Endothelial cell of umbilical vein (primary cell): ENCODE data around the gene SIAH3. TPM values are rescaled to one million over a fixed set of nuclear protein-coding genes. Genes with fewer than 3 reads are reported as not detected.

ENCODE experiments used
- BruUV-seq: library from RNA; stranded (reverse); fragments of 400-500 nt; replicated peaks from 2 replicates; lab custom pipeline; 2021; lab: Mats Ljungman, UMichigan
- CTCF ChIA-PET: fragments of 300-600, 350-600 bp; sonication (Branson Sonifier 250); formaldehyde crosslinking; loops from one replicate; lab custom pipeline; 2021; ENCODE audit warnings: antibody characterized with exemption, inconsistent platforms; lab: Charles Lee
- POLR2A ChIA-PET: fragments of 300-600, 350-600 bp; sonication (Branson Sonifier 250); formaldehyde crosslinking; loops from one replicate; lab custom pipeline; 2021; ENCODE audit warnings: antibody characterized with exemption, inconsistent platforms; lab: Charles Lee
- DNase-seq: peaks from one replicate; pipeline ENCODE4 v3.0.0-alpha.2; 2011; ENCODE audit warnings: low read depth, low spot score
- FAIRE-seq: peaks from 2 replicates; lab custom pipeline; 2011; peaks lifted over from hg19 to GRCh38; lab: Jason Lieb, UNC
- H2AFZ ChIP-seq: 2 replicates; pipeline ENCODE4 v1.6.0; 2012; ENCODE audit warnings: low read depth, low read length, control low read depth, inconsistent platforms
- H3K27ac ChIP-seq: 2 replicates; pipeline ENCODE4 v1.5.1; 2011; ENCODE audit warnings: low read depth, mild to moderate bottlenecking, control low read depth, low read length, moderate library complexity; ENCODE audit not compliant: insufficient read depth
- H3K27me3 ChIP-seq, 2 experiments: 2 replicates each; pipeline versions ENCODE4 v1.6.0 to v1.6.1; 2011; ENCODE audit warnings: low read length in 2 of 2, mixed read lengths in 1 of 2; ENCODE audit not compliant: control insufficient read depth in 2 of 2, insufficient read depth in 2 of 2
- H3K36me3 ChIP-seq, 2 experiments: 2 replicates in 1 of 2; 3 replicates in 1 of 2; pipeline ENCODE4 v1.5.1; 2011; ENCODE audit warnings: low read length in 2 of 2, mild to moderate bottlenecking in 1 of 2, moderate library complexity in 1 of 2; ENCODE audit not compliant: control insufficient read depth in 2 of 2, insufficient read depth in 2 of 2; ENCODE audit errors: extremely low read depth in 1 of 2
- H3K4me1 ChIP-seq: 3 replicates; pipeline ENCODE4 v1.5.1; 2011; ENCODE audit warnings: mild to moderate bottlenecking, low read length; ENCODE audit not compliant: control insufficient read depth, insufficient read depth; ENCODE audit errors: extremely low read depth
- H3K4me2 ChIP-seq: 2 replicates; pipeline ENCODE4 v1.6.1; 2011; ENCODE audit warnings: low read length, control low read depth, mixed read lengths; ENCODE audit not compliant: insufficient read depth
- H3K4me3 ChIP-seq, 3 experiments: fragments of 200-600 bp in 1 of 3; sonication (generic), shearing (Covaris generic) in 1 of 3; replicated peaks in 1 of 3; 2 replicates each; pipeline ENCODE4 v1.5.1; 2011 to 2016; ENCODE audit warnings: control low read depth in 3 of 3, low read length in 3 of 3, mild to moderate bottlenecking in 2 of 3, inconsistent platforms in 1 of 3, low read depth in 1 of 3, moderate library complexity in 1 of 3; ENCODE audit not compliant: insufficient read depth in 1 of 3
- H3K79me2 ChIP-seq: 2 replicates; pipeline ENCODE4 v1.6.0; 2012; ENCODE audit warnings: low read length, inconsistent platforms; ENCODE audit not compliant: control insufficient read depth, insufficient read depth
- H3K9ac ChIP-seq: replicated peaks from 2 replicates; pipeline ENCODE3; 2011; ENCODE audit warnings: low read length, control low read depth; ENCODE audit not compliant: insufficient read depth; ENCODE audit errors: extremely low read depth
- H3K9me1 ChIP-seq: replicated peaks from 3 replicates; pipeline ENCODE4 v1.6.0; 2011; ENCODE audit warnings: mild to moderate bottlenecking, low read length; ENCODE audit not compliant: control insufficient read depth, insufficient read depth; ENCODE audit errors: extremely low read depth
- H3K9me3 ChIP-seq: replicated peaks from 2 replicates; pipeline ENCODE4 v1.5.1; 2012; ENCODE audit warnings: low read length, inconsistent platforms; ENCODE audit not compliant: control insufficient read depth, insufficient read depth
- H4K20me1 ChIP-seq: replicated peaks from 2 replicates; pipeline ENCODE3; 2011; ENCODE audit warnings: mild to moderate bottlenecking, low read length; ENCODE audit not compliant: control insufficient read depth, insufficient read depth; ENCODE audit errors: extremely low read depth
- EZH2 ChIP-seq: IDR thresholded peaks from 2 replicates; pipeline ENCODE4 v1.6.1; 2012; ENCODE audit warnings: borderline replicate concordance, low read depth, mild to moderate bottlenecking, moderate library complexity, low read length, inconsistent platforms; ENCODE audit not compliant: severe bottlenecking
- FOS ChIP-seq: IDR thresholded peaks from 2 replicates; pipeline ENCODE4 v1.6.1; 2011; ENCODE audit warnings: mild to moderate bottlenecking, low read length, moderate library complexity, borderline replicate concordance; ENCODE audit not compliant: insufficient read depth
- JUN ChIP-seq: IDR thresholded peaks from 2 replicates; pipeline ENCODE4 v1.6.1; 2011; ENCODE audit warnings: borderline replicate concordance, low read depth; ENCODE audit not compliant: insufficient read length, insufficient read depth
- MYC ChIP-seq: IDR thresholded peaks from one replicate; pipeline ENCODE4 v1.6.1; 2011; ENCODE audit warnings: mild to moderate bottlenecking, low read depth, low read length
- POLR2A ChIP-seq: IDR thresholded peaks from 2 replicates; pipeline ENCODE4 v1.6.1; 2012; ENCODE audit warnings: low read depth, mild to moderate bottlenecking, control low read depth, low read length
- POLR2AphosphoS5 ChIP-seq: IDR thresholded peaks from 2 replicates; pipeline ENCODE4 v1.6.1; 2012; ENCODE audit warnings: low read depth, mild to moderate bottlenecking, control low read depth, low read length, moderate library complexity; ENCODE audit not compliant: insufficient read depth
- dilution Hi-C: fragments of 300-500 bp; cut with MboI; formaldehyde crosslinking; loops from one replicate; pipeline ENCODE4 v1.15.0; 2019; ENCODE audit warnings: low sequenced_read_pairs; ENCODE audit not compliant: extremely low pct_ligation_motif_present
- intact Hi-C: fragments of 100-400 bp; cut with micrococcal nuclease; formaldehyde crosslinking; loops from one replicate; pipeline ENCODE4 v1.10.0; 2022
- polyA plus RNA-seq, 4 experiments: library from polyadenylated mRNA; depleted of rRNA in 3 of 4; stranded (reverse) in 3 of 4; unstranded in 1 of 4; fragments of >200 nt; gene quantifications; 2 replicates each; pipeline versions ENCODE4 v1.2.1 to v1.2.3, GENCODE V29; 2011 to 2012; ENCODE audit warnings: missing spikeins in 1 of 4
- total RNA-seq: library from RNA; stranded (reverse); gene quantifications from 2 replicates; pipeline ENCODE4 v1.2.3, GENCODE V29; 2021
- TF ChIP-seq, protein P1 (sequence below): IDR thresholded peaks from 2 replicates; pipeline ENCODE4 v1.6.1; 2011; ENCODE audit not compliant: insufficient read depth, insufficient read length
- TF ChIP-seq, protein P2 (sequence below), 2 donors: IDR thresholded peaks; 1 replicate in 1 of 2; 2 replicates in 1 of 2; pipeline ENCODE4 v1.5.1; 2011; ENCODE audit warnings: low read length in 2 of 2, mild to moderate bottlenecking in 2 of 2, moderate library complexity in 2 of 2, control low read depth in 1 of 2, inconsistent platforms in 1 of 2, low read depth in 1 of 2; ENCODE audit not compliant: insufficient read depth in 1 of 2; ENCODE audit errors: extremely low read depth in 1 of 2

SIAH3 gene
- total and polyA plus RNA-seq, 2 donors (not counting 3 experiments of a cell fraction or from before 2014, with no cell fraction given): 0.03 TPM; not detected in 1

DNA sequence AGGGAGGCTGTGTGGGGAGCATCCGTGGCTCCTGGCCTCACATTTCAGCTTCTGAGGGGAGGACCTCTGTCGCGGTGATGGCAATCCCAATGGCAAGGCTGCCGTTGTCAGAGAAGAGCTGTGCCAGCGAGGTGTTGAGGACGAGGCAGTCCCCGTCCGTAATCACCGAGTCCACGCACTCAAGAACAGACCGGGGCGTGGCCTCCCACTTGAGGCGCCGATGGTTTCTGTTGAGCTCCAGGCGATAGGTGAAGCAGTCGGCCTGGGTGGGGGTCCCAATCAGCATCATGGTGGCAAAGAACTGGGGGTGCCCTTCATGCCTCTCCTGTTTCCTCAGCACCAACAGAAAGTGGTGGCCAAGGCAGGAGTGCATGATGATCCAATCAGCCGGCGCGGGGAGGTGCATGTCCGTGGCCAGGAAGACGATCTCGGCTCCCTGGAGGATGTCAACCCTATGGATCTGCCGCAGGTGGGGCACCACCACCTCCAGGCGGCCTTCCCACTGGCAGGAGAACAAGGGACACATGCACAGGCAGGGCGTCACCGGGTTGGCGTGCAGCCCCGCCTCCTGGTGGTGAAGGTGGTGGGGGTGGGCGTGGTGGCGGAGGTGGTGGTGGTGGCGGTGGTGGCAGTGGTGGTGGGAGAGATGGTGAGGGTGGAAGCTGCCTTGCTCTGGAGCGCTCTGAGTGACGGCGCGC is 68.1 kb downstream of the SIAH3 start:
- intact Hi-C loops (no loop called here), dilution Hi-C loops (no loop called here)
- no peak overlapping the region for H3K4me2 ChIP-seq
- H3K27ac ChIP-seq: no peak overlapping the region
- no peak overlapping the region for H3K4me3 ChIP-seq
- DNase-seq (no peak), FAIRE-seq (no peak)
- H4K20me1 ChIP-seq: no peaks in the 10 kb centered on the region
- POLR2A ChIA-PET: no interaction called here
- H3K9ac ChIP-seq: no peak overlapping the region
- H3K36me3 ChIP-seq: no peaks in the 10 kb centered on the region
- CTCF ChIA-PET: no interaction called here
- BruUV-seq: no TSS peak
- H3K9me3 ChIP-seq: no peaks in the 10 kb centered on the region
- H2AFZ ChIP-seq: no peak overlapping the region
- H3K4me1 ChIP-seq: no peaks in the 10 kb centered on the region
- H3K9me1 ChIP-seq: no peaks in the 10 kb centered on the region
- no peak for TF ChIP-seq JUN
- TF ChIP-seq FOS: no peak
- TF ChIP-seq MYC: no peak
- TF ChIP-seq, protein P1, sequence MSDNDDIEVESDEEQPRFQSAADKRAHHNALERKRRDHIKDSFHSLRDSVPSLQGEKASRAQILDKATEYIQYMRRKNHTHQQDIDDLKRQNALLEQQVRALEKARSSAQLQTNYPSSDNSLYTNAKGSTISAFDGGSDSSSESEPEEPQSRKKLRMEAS: no peak
- no peak for TF ChIP-seq POLR2AphosphoS5
- TF ChIP-seq EZH2: no peak
- TF ChIP-seq, protein P2, sequence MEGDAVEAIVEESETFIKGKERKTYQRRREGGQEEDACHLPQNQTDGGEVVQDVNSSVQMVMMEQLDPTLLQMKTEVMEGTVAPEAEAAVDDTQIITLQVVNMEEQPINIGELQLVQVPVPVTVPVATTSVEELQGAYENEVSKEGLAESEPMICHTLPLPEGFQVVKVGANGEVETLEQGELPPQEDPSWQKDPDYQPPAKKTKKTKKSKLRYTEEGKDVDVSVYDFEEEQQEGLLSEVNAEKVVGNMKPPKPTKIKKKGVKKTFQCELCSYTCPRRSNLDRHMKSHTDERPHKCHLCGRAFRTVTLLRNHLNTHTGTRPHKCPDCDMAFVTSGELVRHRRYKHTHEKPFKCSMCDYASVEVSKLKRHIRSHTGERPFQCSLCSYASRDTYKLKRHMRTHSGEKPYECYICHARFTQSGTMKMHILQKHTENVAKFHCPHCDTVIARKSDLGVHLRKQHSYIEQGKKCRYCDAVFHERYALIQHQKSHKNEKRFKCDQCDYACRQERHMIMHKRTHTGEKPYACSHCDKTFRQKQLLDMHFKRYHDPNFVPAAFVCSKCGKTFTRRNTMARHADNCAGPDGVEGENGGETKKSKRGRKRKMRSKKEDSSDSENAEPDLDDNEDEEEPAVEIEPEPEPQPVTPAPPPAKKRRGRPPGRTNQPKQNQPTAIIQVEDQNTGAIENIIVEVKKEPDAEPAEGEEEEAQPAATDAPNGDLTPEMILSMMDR (IDR thresholded peaks at IDR 0.05; ENCODE audit: extremely low read depth in 1 of 2, insufficient read depth in 1 of 2, low read depth in 1 of 2, low read length in 2 of 2): no peak
- TF ChIP-seq POLR2A: no peak
- no peaks in the 10 kb centered on the region for H3K27me3 ChIP-seq
- H3K79me2 ChIP-seq: no peaks in the 10 kb centered on the region
